Stomach (tissue), 4 donors: ENCODE measurements around the gene ZNF789.

Source experiments
- CTCF ChIP-seq, 7 experiments: fragments of 450-650 bp in 4 of 7; fragments of 200-600 bp in 3 of 7; sonication (generic) in 3 of 7; IDR thresholded peaks; one replicate each; pipeline ENCODE4 v1.5.1; 2016 to 2019; ENCODE audit warnings: antibody characterized with exemption in 7 of 7, control low read depth in 2 of 7, mild to moderate bottlenecking in 1 of 7
- EP300 ChIP-seq: sonication (generic); formaldehyde crosslinking; IDR thresholded peaks from one replicate; pipeline ENCODE4 v1.6.1; 2017; ENCODE audit warnings: antibody characterized with exemption
- POLR2A ChIP-seq, 4 donors: fragments of 450-650 bp; IDR thresholded peaks; one replicate each; pipeline ENCODE4 v1.6.1; 2016; ENCODE audit warnings: antibody characterized with exemption in 4 of 4, control low read depth in 2 of 4, mild to moderate bottlenecking in 1 of 4, moderate library complexity in 1 of 4
- POLR2AphosphoS5 ChIP-seq, 3 donors: sonication (generic); formaldehyde crosslinking; IDR thresholded peaks; one replicate each; pipeline ENCODE4 v1.6.1; 2016; ENCODE audit warnings: antibody characterized with exemption in 3 of 3

- TF ChIP-seq CTCF (IDR thresholded peaks at IDR 0.05) (no peak), POLR2A (IDR thresholded peaks at IDR 0.05) (no peak), POLR2AphosphoS5 (IDR thresholded peaks at IDR 0.05) (no peak), EP300 (no peak)
Observed at GRCh38 chr7:99428972-99429566, 43.6 kb upstream of the ZNF789 start.
